Amniotic stem cell (primary cell): ENCODE data around the gene OSBP2.
"Not testable (repeated sequence)": the region's sequence is repeated elsewhere in the genome, so short reads cannot be mapped to it uniquely, and the experiment has no call there.

Experiments used
- DNase-seq: peaks from one replicate; lab custom pipeline; 2025; lab: John Stamatoyannopoulos, UW

The OSBP2 gene

GRCh38 chr22:30676565-30676964 lies 18.1 kb upstream of the OSBP2 start:
- not testable (repeated sequence) for DNase-seq

GRCh38 chr22:30679895-30680690 lies 14.6 kb upstream of the OSBP2 start:
- DNase-seq = not testable (repeated sequence)

- DNase-seq = no peak
Measured at GRCh38 chr22:30680991-30681770, 13.5 kb upstream of the OSBP2 start.

GRCh38 chr22:30681831-30682230 lies 12.8 kb upstream of the OSBP2 start:
- DNase-seq = no peak

- DNase-seq = no peak
Measured at GRCh38 chr22:30685178-30685577, 9.5 kb upstream of the OSBP2 start.

GRCh38 chr22:30687358-30687757 lies 7.3 kb upstream of the OSBP2 start:
- no peak for DNase-seq

GRCh38 chr22:30689622-30690021 lies 5.1 kb upstream of the OSBP2 start:
- DNase-seq = no peak

GRCh38 chr22:30691204-30691603 lies 3.5 kb upstream of the OSBP2 start:
- no peak for DNase-seq

- no peak for DNase-seq
Measured at GRCh38 chr22:30694171-30694639, 469 bp upstream of the OSBP2 start.

GRCh38 chr22:30695351-30695851 lies 727 bp downstream of the OSBP2 start:
- no peak for DNase-seq

- DNase-seq = no peak
Measured at GRCh38 chr22:30695871-30696655, 1.4 kb downstream of the OSBP2 start.

GRCh38 chr22:30697975-30698374 lies 3.3 kb downstream of the OSBP2 start:
- no peak for DNase-seq

GRCh38 chr22:30701872-30702271 lies 7.2 kb downstream of the OSBP2 start:
- no peak for DNase-seq

- DNase-seq = no peak
Measured at GRCh38 chr22:30702856-30703255, 8.2 kb downstream of the OSBP2 start.

GRCh38 chr22:30704978-30705377 lies 10.3 kb downstream of the OSBP2 start:
- DNase-seq = no peak

- no peak for DNase-seq
Measured at GRCh38 chr22:30705710-30706651, 11.3 kb downstream of the OSBP2 start.

GRCh38 chr22:30709980-30710379 lies 15.3 kb downstream of the OSBP2 start:
- DNase-seq = not testable (repeated sequence)

GRCh38 chr22:30712094-30712493 lies 17.4 kb downstream of the OSBP2 start:
- no peak for DNase-seq

- no peak for DNase-seq
Measured at GRCh38 chr22:30714062-30714461, 19.4 kb downstream of the OSBP2 start.

- no peak for DNase-seq
Measured at GRCh38 chr22:30717331-30717921, 22.8 kb downstream of the OSBP2 start.

- DNase-seq = no peak
Measured at GRCh38 chr22:30717952-30718351, 23.3 kb downstream of the OSBP2 start.
